Activated CD4-positive, alpha-beta T cell treated with anti-CD3 and anti-CD28 coated beads for 36 hours (primary cell): ENCODE measurements around the gene ZEB2. TPM values are rescaled to one million over a fixed set of nuclear protein-coding genes. Genes with fewer than 3 reads are reported as not detected.

Experiments
- ATAC-seq: fragments of 200-7000 bp; cut with Tn5 transposase; one replicate; pipeline ENCODE4 v1.10.0; 2021; ENCODE audit warnings: mild to moderate bottlenecking, moderate library complexity
- CTCF ChIA-PET: fragments of 350-600 bp; sonication (Branson Sonifier 250); formaldehyde crosslinking; loops from one replicate; lab custom pipeline; 2021; ENCODE audit warnings: antibody characterized with exemption; lab: Charles Lee
- POLR2A ChIA-PET: fragments of 350-600 bp; sonication (Branson Sonifier 250); formaldehyde crosslinking; loops from one replicate; lab custom pipeline; 2021; ENCODE audit warnings: antibody characterized with exemption, inconsistent platforms; lab: Charles Lee
- DNase-seq: peaks from one replicate; pipeline ENCODE4 v3.0.0-alpha.2; 2020
- H3K27ac Mint-ChIP-seq: one replicate; pipeline ENCODE4 v1.8.0; 2021; ENCODE audit warnings: mixed read lengths
- H3K27me3 Mint-ChIP-seq: one replicate; pipeline ENCODE4 v1.8.0; 2021; ENCODE audit warnings: mixed read lengths
- H3K36me3 Mint-ChIP-seq: one replicate; pipeline ENCODE4 v1.8.0; 2021; ENCODE audit warnings: low read depth, mixed read lengths
- H3K4me1 Mint-ChIP-seq: one replicate; pipeline ENCODE4 v1.8.0; 2021; ENCODE audit warnings: mixed read lengths
- H3K4me3 Mint-ChIP-seq: one replicate; pipeline ENCODE4 v1.8.0; 2021; ENCODE audit warnings: mild to moderate bottlenecking, moderate library complexity, mixed read lengths
- H3K9me3 Mint-ChIP-seq: one replicate; pipeline ENCODE4 v1.8.0; 2021; ENCODE audit warnings: low read depth, mixed read lengths
- intact Hi-C, 2 experiments: fragments of 100-400 bp; cut with DNase I in 1 of 2; cut with micrococcal nuclease in 1 of 2; formaldehyde crosslinking; loops; one replicate each; pipeline versions ENCODE4 v1.14.2 to v1.15.1; 2022 to 2024; cut with DNase I, micrococcal nuclease
- total RNA-seq, 2 experiments: library from RNA; stranded (reverse); gene quantifications; one replicate each; pipeline ENCODE4 v1.2.3, GENCODE V29; 2021

Gene ZEB2
- total RNA-seq, 2 experiments from 2014 or later: 7.0 to 7.5 TPM

- ChIA-PET POLR2A (no interaction called here), CTCF (interaction anchor here (0.8 kb wide), 1 partner anchor 17 kb away, joined by 3 read pairs; no protein-coding TSS in a partner anchor)
- intact Hi-C loops: loop anchor here (5.0 kb wide), 2 partner anchors 80 to 160 kb away; a partner anchor contains a TSS
- no peaks in the 10 kb centered on the region for H3K9me3 Mint-ChIP-seq
- DNase-seq (no peak), ATAC-seq (no peak)
- no peak overlapping the region for H3K27ac Mint-ChIP-seq
- peaks cover 4% of the 10 kb centered on the region for H3K27me3 Mint-ChIP-seq
- H3K4me1 Mint-ChIP-seq: peaks cover 20% of the 10 kb centered on the region
- H3K36me3 Mint-ChIP-seq: no peaks in the 10 kb centered on the region
- no peak overlapping the region for H3K4me3 Mint-ChIP-seq
Observed at GRCh38 chr2:144412709-144413108, 107.2 kb downstream of the ZEB2 start.

- intact Hi-C loops: loop anchor here (5.0 kb wide), 2 partner anchors 79 to 161 kb away; a partner anchor contains a TSS
- ChIA-PET POLR2A (no interaction called here), CTCF (no interaction called here)
- Mint-ChIP-seq H3K36me3 (no peaks in the 10 kb centered on the region), H3K27me3 (peaks cover 8% of the 10 kb centered on the region), H3K4me1 (peaks cover 20% of the 10 kb centered on the region), H3K9me3 (no peaks in the 10 kb centered on the region), H3K4me3 (no peak overlapping the region), H3K27ac (no peak overlapping the region)
- no peak for ATAC-seq
- no peak for DNase-seq
Observed at GRCh38 chr2:144411473-144411872, 108.4 kb downstream of the ZEB2 start.

GRCh38 chr2:144409241-144409640 lies 110.7 kb downstream of the ZEB2 start:
- Mint-ChIP-seq H3K36me3 (no peaks in the 10 kb centered on the region), H3K9me3 (no peaks in the 10 kb centered on the region), H3K4me3 (no peak overlapping the region), H3K27ac (no peak overlapping the region), H3K4me1 (peaks cover 8% of the 10 kb centered on the region), H3K27me3 (peaks cover 10% of the 10 kb centered on the region)
- intact Hi-C loops: no loop called here
- ChIA-PET CTCF (no interaction called here), POLR2A (no interaction called here)
- ATAC-seq (no peak), DNase-seq (no peak)

GRCh38 chr2:144407262-144407661 lies 112.7 kb downstream of the ZEB2 start:
- Mint-ChIP-seq H3K27me3 (peaks cover 8% of the 10 kb centered on the region), H3K9me3 (no peaks in the 10 kb centered on the region), H3K27ac (no peak overlapping the region), H3K4me1 (no peaks in the 10 kb centered on the region), H3K4me3 (no peak overlapping the region), H3K36me3 (peaks cover 3% of the 10 kb centered on the region)
- intact Hi-C loops: no loop called here
- CTCF ChIA-PET: no interaction called here
- ATAC-seq (no peak), DNase-seq (no peak)
- POLR2A ChIA-PET: no interaction called here

GRCh38 chr2:144405982-144406788 lies 113.7 kb downstream of the ZEB2 start:
- CTCF ChIA-PET: no interaction called here
- no peak for ATAC-seq
- no peak for DNase-seq
- Mint-ChIP-seq H3K9me3 (no peaks in the 10 kb centered on the region), H3K4me3 (no peak overlapping the region), H3K27me3 (peaks cover 8% of the 10 kb centered on the region), H3K36me3 (peaks cover 3% of the 10 kb centered on the region), H3K4me1 (no peaks in the 10 kb centered on the region), H3K27ac (no peak overlapping the region)
- intact Hi-C loops: no loop called here
- POLR2A ChIA-PET: no interaction called here

GRCh38 chr2:144405321-144405720 lies 114.6 kb downstream of the ZEB2 start:
- no peak for ATAC-seq
- intact Hi-C loops: no loop called here
- POLR2A ChIA-PET: no interaction called here

GRCh38 chr2:144404586-144405314 lies 115.2 kb downstream of the ZEB2 start:
- Mint-ChIP-seq H3K9me3 (no peaks in the 10 kb centered on the region), H3K27me3 (peaks cover 8% of the 10 kb centered on the region), H3K4me3 (no peak overlapping the region), H3K36me3 (peaks cover 3% of the 10 kb centered on the region), H3K27ac (no peak overlapping the region), H3K4me1 (no peaks in the 10 kb centered on the region)
- DNase-seq: no peak
- no peak for ATAC-seq
- ChIA-PET CTCF (no interaction called here), POLR2A (no interaction called here)
- intact Hi-C loops: no loop called here

More at GRCh38 chr2:144405321-144405720, 114.6 kb downstream of the ZEB2 start:
- no peaks in the 10 kb centered on the region for H3K4me1 Mint-ChIP-seq
- no peak overlapping the region for H3K4me3 Mint-ChIP-seq
- CTCF ChIA-PET: no interaction called here
- H3K27ac Mint-ChIP-seq: no peak overlapping the region
- H3K27me3 Mint-ChIP-seq: peaks cover 8% of the 10 kb centered on the region
- H3K9me3 Mint-ChIP-seq: no peaks in the 10 kb centered on the region
- H3K36me3 Mint-ChIP-seq: peaks cover 3% of the 10 kb centered on the region
- no peak for DNase-seq

- Mint-ChIP-seq H3K36me3 (peaks cover 3% of the 10 kb centered on the region), H3K4me3 (no peak overlapping the region), H3K4me1 (no peaks in the 10 kb centered on the region), H3K9me3 (no peaks in the 10 kb centered on the region), H3K27me3 (peaks cover 6% of the 10 kb centered on the region), H3K27ac (no peak overlapping the region)
- DNase-seq: no peak
- intact Hi-C loops: no loop called here
- POLR2A ChIA-PET: no interaction called here
- ATAC-seq: no peak
- CTCF ChIA-PET: no interaction called here
Observed at GRCh38 chr2:144403933-144404332, 116.0 kb downstream of the ZEB2 start.

- Mint-ChIP-seq H3K36me3 (peaks cover 4% of the 10 kb centered on the region), H3K27me3 (peaks cover 4% of the 10 kb centered on the region), H3K4me1 (no peaks in the 10 kb centered on the region), H3K9me3 (no peaks in the 10 kb centered on the region), H3K27ac (no peak overlapping the region), H3K4me3 (no peak overlapping the region)
- ChIA-PET POLR2A (no interaction called here), CTCF (interaction anchor here (1.6 kb wide), 1 partner anchor 59 kb away, joined by 3 read pairs; no protein-coding TSS in a partner anchor)
- intact Hi-C loops: no loop called here
- ATAC-seq (no peak), DNase-seq (no peak)
Observed at GRCh38 chr2:144402251-144402650, 117.7 kb downstream of the ZEB2 start.

GRCh38 chr2:144401036-144401435 lies 118.9 kb downstream of the ZEB2 start:
- intact Hi-C loops: no loop called here
- H3K4me1 Mint-ChIP-seq: no peaks in the 10 kb centered on the region
- no peaks in the 10 kb centered on the region for H3K27me3 Mint-ChIP-seq
- no peak overlapping the region for H3K27ac Mint-ChIP-seq
- H3K4me3 Mint-ChIP-seq: no peak overlapping the region
- ATAC-seq (no peak), DNase-seq (no peak)
- ChIA-PET CTCF (interaction anchor here (1.6 kb wide), 1 partner anchor 58 kb away, joined by 3 read pairs; no protein-coding TSS in a partner anchor), POLR2A (no interaction called here)
- no peaks in the 10 kb centered on the region for H3K9me3 Mint-ChIP-seq
- H3K36me3 Mint-ChIP-seq: peaks cover 4% of the 10 kb centered on the region

GRCh38 chr2:144396318-144396717 lies 123.6 kb downstream of the ZEB2 start:
- ChIA-PET POLR2A (no interaction called here), CTCF (interaction anchor here (0.7 to 1.2 kb wide), 2 partner anchors 17 to 379 kb away, joined by 3 to 4 read pairs; no protein-coding TSS in a partner anchor)
- Mint-ChIP-seq H3K36me3 (peaks cover 2% of the 10 kb centered on the region), H3K4me3 (no peak overlapping the region), H3K27me3 (no peaks in the 10 kb centered on the region), H3K4me1 (no peaks in the 10 kb centered on the region), H3K9me3 (no peaks in the 10 kb centered on the region), H3K27ac (no peak overlapping the region)
- DNase-seq (no peak), ATAC-seq (no peak)
- intact Hi-C loops: no loop called here
